Activated CD8-positive, alpha-beta memory T cell treated with anti-CD3 and anti-CD28 coated beads for 24 hours (primary cell): ENCODE data around the gene UNCX.
"Not testable (repeated sequence)": the region's sequence is repeated elsewhere in the genome, so short reads cannot be mapped to it uniquely, and the experiment has no call there.

ENCODE experiments used
- DNase-seq: peaks from one replicate; pipeline ENCODE4 v3.0.0-alpha.2; 2020

The UNCX gene

GRCh38 chr7:1232623-1233332 lies at the start of gene UNCX:
Gene UNCX (plus strand): TSS chr7:1232872. CDS start chr7:1233018, 146 bp downstream.
- no peak for DNase-seq

GRCh38 chr7:1187127-1187526 lies 45.5 kb upstream of the UNCX start:
- DNase-seq: no peak

GRCh38 chr7:1188720-1189294 lies 43.9 kb upstream of the UNCX start:
- DNase-seq: no peak

GRCh38 chr7:1189986-1190772 lies 42.5 kb upstream of the UNCX start:
- DNase-seq: no peak

GRCh38 chr7:1192171-1192676 lies 40.4 kb upstream of the UNCX start:
- DNase-seq: peak; percentile 66

GRCh38 chr7:1193593-1194424 lies 38.9 kb upstream of the UNCX start:
- peak; percentile 76 for DNase-seq

- DNase-seq: not testable (repeated sequence)
Observed at GRCh38 chr7:1196441-1196840, 36.2 kb upstream of the UNCX start.

- DNase-seq: no peak
Observed at GRCh38 chr7:1196950-1197349, 35.7 kb upstream of the UNCX start.

- no peak for DNase-seq
Observed at GRCh38 chr7:1197997-1198625, 34.6 kb upstream of the UNCX start.

- no peak for DNase-seq
Observed at GRCh38 chr7:1200045-1200444, 32.6 kb upstream of the UNCX start.

GRCh38 chr7:1201916-1202315 lies 30.8 kb upstream of the UNCX start:
- DNase-seq: no peak

- DNase-seq: not testable (repeated sequence)
Observed at GRCh38 chr7:1202914-1203313, 29.8 kb upstream of the UNCX start.

- no peak for DNase-seq
Observed at GRCh38 chr7:1204460-1205140, 28.1 kb upstream of the UNCX start.

- not testable (repeated sequence) for DNase-seq
Observed at GRCh38 chr7:1205742-1206141, 26.9 kb upstream of the UNCX start.

GRCh38 chr7:1209097-1209496 lies 23.6 kb upstream of the UNCX start:
- DNase-seq: no peak

GRCh38 chr7:1210321-1210978 lies 22.2 kb upstream of the UNCX start:
- no peak for DNase-seq

- DNase-seq: no peak
Observed at GRCh38 chr7:1210979-1211608, 21.6 kb upstream of the UNCX start.

GRCh38 chr7:1211611-1212010 lies 21.1 kb upstream of the UNCX start:
- DNase-seq: no peak

GRCh38 chr7:1212025-1212424 lies 20.6 kb upstream of the UNCX start:
- not testable (repeated sequence) for DNase-seq

- DNase-seq: no peak
Observed at GRCh38 chr7:1214516-1214915, 18.2 kb upstream of the UNCX start.
